Caco-2 (cell line): Measurements from ENCODE around the gene CUL3. TPM values are rescaled to one million over a fixed set of nuclear protein-coding genes. Genes with fewer than 3 reads are reported as not detected.

Source experiments
- BruUV-seq: library from RNA; stranded (reverse); fragments of 400-500 nt; replicated peaks from 2 replicates; lab custom pipeline; 2021; lab: Mats Ljungman, UMichigan
- CTCF ChIA-PET: fragments of 300-600 bp; sonication (Branson Sonifier 250); formaldehyde crosslinking; loops from one replicate; lab custom pipeline; 2022; ENCODE audit warnings: antibody characterized with exemption; lab: Charles Lee
- POLR2A ChIA-PET: fragments of 300-600 bp; sonication (Branson Sonifier 250); formaldehyde crosslinking; loops from one replicate; lab custom pipeline; 2022; ENCODE audit warnings: antibody characterized with exemption; lab: Charles Lee
- DNase-seq, 2 experiments: peaks; one replicate each; pipeline versions ENCODE4 v3.0.0 to v3.0.0-alpha.2; 2020 to 2022
- H3K27me3 ChIP-seq: replicated peaks from 2 replicates; pipeline ENCODE4 v1.6.0; 2011; ENCODE audit warnings: low read length; ENCODE audit not compliant: control insufficient read depth, insufficient read depth
- H3K36me3 ChIP-seq: 2 replicates; pipeline ENCODE4 v1.5.1; 2011; ENCODE audit warnings: low read length; ENCODE audit not compliant: control insufficient read depth, insufficient read depth
- H3K4me1 ChIP-seq: fragments of 250-450 bp; sonication (Bioruptor Pico); 2 replicates; pipeline ENCODE4 v1.5.1; 2020; ENCODE audit warnings: mild to moderate bottlenecking
- H3K4me3 ChIP-seq: 2 replicates; pipeline ENCODE4 v1.5.1; 2011; ENCODE audit warnings: low read depth, mild to moderate bottlenecking, control low read depth, low read length
- H3K9me3 ChIP-seq: fragments of 250-450 bp; sonication (Bioruptor Pico); 2 replicates; pipeline ENCODE4 v1.5.1; 2020; ENCODE audit warnings: mild to moderate bottlenecking, moderate library complexity
- H3K27ac Mint-ChIP-seq: one replicate; pipeline ENCODE4 v1.8.0; 2022; ENCODE audit warnings: mixed read lengths; ENCODE audit not compliant: unreplicated experiment
- H3K27me3 Mint-ChIP-seq: one replicate; pipeline ENCODE4 v1.8.0; 2022; ENCODE audit warnings: mixed read lengths; ENCODE audit not compliant: insufficient read depth, unreplicated experiment
- H3K36me3 Mint-ChIP-seq: one replicate; pipeline ENCODE4 v1.8.0; 2022; ENCODE audit warnings: mild to moderate bottlenecking, mixed read lengths; ENCODE audit not compliant: insufficient read depth, unreplicated experiment
- H3K4me1 Mint-ChIP-seq: one replicate; pipeline ENCODE4 v1.8.0; 2022; ENCODE audit warnings: low read depth, mixed read lengths; ENCODE audit not compliant: unreplicated experiment
- H3K4me3 Mint-ChIP-seq: one replicate; pipeline ENCODE4 v1.8.0; 2022; ENCODE audit warnings: mild to moderate bottlenecking, moderate library complexity, mixed read lengths; ENCODE audit not compliant: unreplicated experiment
- H3K9me3 Mint-ChIP-seq: one replicate; pipeline ENCODE4 v1.8.0; 2022; ENCODE audit warnings: mixed read lengths; ENCODE audit not compliant: unreplicated experiment
- CTCF ChIP-seq, 2 experiments: fragments of 200-600 bp in 1 of 2; IDR thresholded peaks; 1 replicate in 1 of 2; 2 replicates in 1 of 2; pipeline versions ENCODE4 v1.5.1 to v1.8.0; 2011 to 2022; ENCODE audit warnings: antibody characterized with exemption in 1 of 2, control low read depth in 1 of 2, inconsistent platforms in 1 of 2, low read depth in 1 of 2, low read length in 1 of 2, mild to moderate bottlenecking in 1 of 2, moderate library complexity in 1 of 2; ENCODE audit not compliant: insufficient read depth in 1 of 2, severe bottlenecking in 1 of 2, unreplicated experiment in 1 of 2
- intact Hi-C: fragments of 100-400 bp; cut with micrococcal nuclease; formaldehyde crosslinking; loops from one replicate; pipeline ENCODE4 v1.10.0; 2022; ENCODE audit not compliant: unreplicated experiment
- total RNA-seq: library from RNA; stranded (reverse); gene quantifications from 2 replicates; pipeline ENCODE4 v1.2.3, GENCODE V29; 2022

CUL3 gene
- total RNA-seq, 1 experiment from 2014 or later, result 66.3 TPM

- CTCF ChIA-PET, result interaction anchor here (0.6 kb wide), 1 partner anchor 72 kb away, joined by 3 read pairs; no protein-coding TSS in a partner anchor
Observed at GRCh38 chr2:224469374-224469964, 115.7 kb downstream of the CUL3 start.

GRCh38 chr2:224466304-224466895 is 118.8 kb downstream of the CUL3 start:
- no peak for DNase-seq
- Histone ChIP-seq H3K36me3 (no peaks in the 10 kb centered on the region), H3K27me3 (no peaks in the 10 kb centered on the region), H3K9me3 (no peaks in the 10 kb centered on the region; the same call in 1 of the 2 replicates), H3K4me3 (no peak overlapping the region), H3K4me1 (no peaks in the 10 kb centered on the region)
- Mint-ChIP-seq H3K4me3 (no peak overlapping the region), H3K27ac (no peak overlapping the region), H3K27me3 (peaks cover 2% of the 10 kb centered on the region), H3K4me1 (no peaks in the 10 kb centered on the region), H3K36me3 (peaks cover 7% of the 10 kb centered on the region), H3K9me3 (no peaks in the 10 kb centered on the region)
- intact Hi-C loops, result loop anchor here (5.0 kb wide), 1 partner anchor 186 kb away; no protein-coding TSS in a partner anchor
- BruUV-seq, result no TSS peak
- POLR2A ChIA-PET, result no interaction called here
- CTCF ChIA-PET, result interaction anchor here (0.6 kb wide), 1 partner anchor 684 kb away, joined by 9 read pairs; no protein-coding TSS in a partner anchor
- no peak for TF ChIP-seq CTCF (IDR thresholded peaks at IDR 0.05; ENCODE audit: insufficient read depth in 1 of 2, low read depth in 1 of 2, low read length in 1 of 2, severe bottlenecking in 1 of 2, unreplicated experiment in 1 of 2)

More at GRCh38 chr2:224469374-224469964, 115.7 kb downstream of the CUL3 start:
- no peaks in the 10 kb centered on the region for H3K4me1 ChIP-seq
- intact Hi-C loops, result loop anchor here (5.0 kb wide), 1 partner anchor 183 kb away; no protein-coding TSS in a partner anchor
- no peaks in the 10 kb centered on the region for H3K27me3 ChIP-seq
- BruUV-seq, result no TSS peak
- no peaks in the 10 kb centered on the region for H3K4me1 Mint-ChIP-seq
- POLR2A ChIA-PET, result no interaction called here
- no peaks in the 10 kb centered on the region for H3K9me3 Mint-ChIP-seq
- H3K9me3 ChIP-seq, result no peaks in the 10 kb centered on the region
- no peaks in the 10 kb centered on the region for H3K36me3 ChIP-seq
- peaks cover 2% of the 10 kb centered on the region for H3K27me3 Mint-ChIP-seq
- H3K36me3 Mint-ChIP-seq, result peaks cover 7% of the 10 kb centered on the region
- no peak overlapping the region for H3K27ac Mint-ChIP-seq
- TF ChIP-seq CTCF (IDR thresholded peaks at IDR 0.05; ENCODE audit: insufficient read depth in 1 of 2, low read depth in 1 of 2, low read length in 1 of 2, severe bottlenecking in 1 of 2, unreplicated experiment in 1 of 2), result no peak
- H3K4me3 ChIP-seq, result no peak overlapping the region
- H3K4me3 Mint-ChIP-seq, result no peak overlapping the region
- no peak for DNase-seq

GRCh38 chr2:224461391-224461790 is 123.8 kb downstream of the CUL3 start:
- no TSS peak for BruUV-seq
- Histone ChIP-seq H3K36me3 (no peaks in the 10 kb centered on the region), H3K4me3 (no peak overlapping the region), H3K27me3 (no peaks in the 10 kb centered on the region), H3K9me3 (peaks cover 3% of the 10 kb centered on the region; the same call in 1 of the 2 replicates), H3K4me1 (no peaks in the 10 kb centered on the region)
- no peaks in the 10 kb centered on the region for H3K27me3 Mint-ChIP-seq
- H3K9me3 Mint-ChIP-seq, result peaks cover 17% of the 10 kb centered on the region
- no peak overlapping the region for H3K27ac Mint-ChIP-seq
- TF ChIP-seq CTCF (IDR thresholded peaks at IDR 0.05; ENCODE audit: insufficient read depth in 1 of 2, low read depth in 1 of 2, low read length in 1 of 2, severe bottlenecking in 1 of 2, unreplicated experiment in 1 of 2), result no peak
- H3K4me3 Mint-ChIP-seq, result no peak overlapping the region
- no peaks in the 10 kb centered on the region for H3K36me3 Mint-ChIP-seq
- POLR2A ChIA-PET, result no interaction called here
- CTCF ChIA-PET, result no interaction called here
- no peaks in the 10 kb centered on the region for H3K4me1 Mint-ChIP-seq
- intact Hi-C loops, result no loop called here
- DNase-seq, result no peak
